Measurements from ENCODE around the gene TSC2.

The TSC2 gene

DNA sequence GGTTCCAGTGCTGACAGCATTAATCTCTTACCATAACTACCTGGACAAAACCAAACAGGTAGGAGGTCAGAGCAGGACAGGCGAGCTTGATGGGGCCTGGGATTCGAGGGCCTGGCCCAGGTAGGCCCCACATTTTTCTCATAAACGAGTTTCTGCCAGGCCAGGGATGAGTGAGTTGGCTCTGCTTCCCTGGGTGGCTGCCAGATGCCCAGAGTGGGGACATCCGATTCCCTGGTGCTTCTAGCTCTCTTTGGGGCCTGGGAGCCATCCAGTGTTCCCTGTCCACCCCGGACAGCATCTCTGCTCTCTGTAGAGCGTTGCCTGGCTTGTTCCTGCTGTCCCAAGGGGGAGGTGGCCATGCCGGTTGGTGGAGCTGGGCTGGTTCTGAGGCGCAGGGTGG lies 25.1 kb downstream of the TSC2 start:
- no peak for DNase-seq

DNA sequence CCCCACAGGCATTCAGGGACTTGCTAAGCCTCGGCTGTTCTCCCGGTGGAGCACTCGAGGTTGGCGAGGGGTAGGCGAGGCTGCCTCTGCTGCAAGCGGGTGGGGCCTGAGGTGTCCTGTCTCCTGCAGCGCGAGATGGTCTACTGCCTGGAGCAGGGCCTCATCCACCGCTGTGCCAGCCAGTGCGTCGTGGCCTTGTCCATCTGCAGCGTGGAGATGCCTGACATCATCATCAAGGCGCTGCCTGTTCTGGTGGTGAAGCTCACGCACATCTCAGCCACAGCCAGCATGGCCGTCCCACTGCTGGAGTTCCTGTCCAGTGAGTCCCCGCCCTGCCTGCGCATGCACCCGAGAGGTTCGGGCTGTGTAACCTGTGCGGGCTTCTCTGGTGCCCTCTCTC lies 26.3 kb downstream of the TSC2 start:
- no peak for DNase-seq

GRCh38 chr16:2075631-2076030 lies 27.8 kb downstream of the TSC2 start:
- no peak for DNase-seq

- no peak for DNase-seq
These were observed 28.5 kb downstream of the TSC2 start for GRCh38 chr16:2076072-2076865.

DNA sequence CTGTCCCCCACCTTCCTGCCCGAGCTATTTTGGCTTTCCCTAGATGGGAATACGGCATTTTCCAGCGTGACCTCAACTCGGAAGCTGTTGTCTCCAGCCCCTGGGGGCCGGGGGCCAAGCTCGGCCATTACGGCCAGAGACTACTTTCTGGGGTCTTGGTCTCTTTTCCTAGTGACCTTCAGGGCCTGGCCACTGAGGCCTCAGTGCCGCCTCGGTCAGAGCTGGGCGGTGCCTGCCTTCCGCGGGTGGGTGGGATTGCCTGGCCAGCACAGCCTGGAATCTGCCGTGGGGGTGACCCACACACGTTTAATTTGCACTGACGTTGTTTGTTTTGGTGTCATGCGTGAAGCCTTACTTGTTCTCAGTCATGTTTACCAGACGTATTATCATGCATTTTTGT lies 29.2 kb downstream of the TSC2 start:
- DNase-seq, result no peak

DNA sequence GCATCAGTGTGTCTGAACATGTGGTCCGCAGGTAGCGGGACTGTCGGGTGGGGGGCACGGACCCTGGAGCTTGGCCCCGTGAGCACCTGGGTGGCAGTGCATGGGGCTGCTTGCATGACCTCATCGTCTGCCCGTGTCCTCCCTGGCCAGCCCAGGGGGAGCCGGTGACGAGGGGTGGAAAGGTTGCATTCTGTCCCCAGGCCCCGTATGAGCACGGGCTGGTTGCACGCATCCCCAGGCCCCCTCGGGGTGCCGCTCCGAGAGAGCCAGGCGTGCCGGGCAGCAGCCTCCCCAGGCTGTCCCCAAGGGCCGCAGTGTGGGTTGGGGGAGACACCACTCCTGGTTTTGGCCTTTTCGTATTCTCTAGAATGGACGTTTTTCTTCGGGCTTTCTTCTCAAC lies 29.9 kb downstream of the TSC2 start:
- no peak for DNase-seq

- no peak for DNase-seq
These were observed 30.3 kb downstream of the TSC2 start for GRCh38 chr16:2078096-2078495.

DNA sequence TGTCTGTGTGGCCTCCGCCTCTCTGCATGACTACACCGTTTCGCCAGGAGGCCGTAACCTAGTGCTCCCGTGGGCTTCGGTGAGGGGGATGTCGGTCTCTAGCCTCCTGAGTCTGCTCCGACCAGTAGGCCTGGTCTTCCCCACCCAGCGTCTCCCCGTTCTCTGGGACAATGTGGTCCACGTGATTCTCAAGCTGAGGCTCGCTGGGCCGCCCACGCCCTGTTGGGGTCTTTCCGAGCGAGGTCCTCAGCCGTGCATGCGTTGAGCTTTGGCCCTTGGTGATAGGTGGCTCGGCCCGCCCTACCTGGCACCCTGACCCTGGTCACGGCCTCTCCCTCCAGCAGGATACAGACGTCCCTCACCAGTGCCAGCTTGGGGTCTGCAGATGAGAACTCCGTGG lies 30.9 kb downstream of the TSC2 start:
- DNase-seq, result no peak

- no peak for DNase-seq
These were observed 31.6 kb downstream of the TSC2 start for GRCh38 chr16:2079311-2079800.

DNA sequence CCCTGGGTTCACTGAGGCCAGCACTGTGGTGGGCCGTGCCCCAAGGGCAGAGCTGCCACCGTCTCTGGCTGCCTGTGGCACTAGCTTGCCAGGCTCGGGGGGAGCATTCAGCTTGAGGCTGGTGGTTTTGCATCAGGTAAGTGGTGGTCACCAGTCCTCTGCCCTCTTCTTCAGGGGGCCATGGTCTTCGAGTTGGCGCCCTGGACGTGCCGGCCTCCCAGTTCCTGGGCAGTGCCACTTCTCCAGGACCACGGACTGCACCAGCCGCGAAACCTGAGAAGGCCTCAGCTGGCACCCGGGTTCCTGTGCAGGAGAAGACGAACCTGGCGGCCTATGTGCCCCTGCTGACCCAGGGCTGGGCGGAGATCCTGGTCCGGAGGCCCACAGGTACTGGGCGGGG lies 32.2 kb downstream of the TSC2 start:
- no peak for DNase-seq

GRCh38 chr16:2081201-2082084 lies 33.7 kb downstream of the TSC2 start:
- DNase-seq, result no peak

GRCh38 chr16:2082171-2082982 lies 34.6 kb downstream of the TSC2 start:
- DNase-seq, result no peak

DNA sequence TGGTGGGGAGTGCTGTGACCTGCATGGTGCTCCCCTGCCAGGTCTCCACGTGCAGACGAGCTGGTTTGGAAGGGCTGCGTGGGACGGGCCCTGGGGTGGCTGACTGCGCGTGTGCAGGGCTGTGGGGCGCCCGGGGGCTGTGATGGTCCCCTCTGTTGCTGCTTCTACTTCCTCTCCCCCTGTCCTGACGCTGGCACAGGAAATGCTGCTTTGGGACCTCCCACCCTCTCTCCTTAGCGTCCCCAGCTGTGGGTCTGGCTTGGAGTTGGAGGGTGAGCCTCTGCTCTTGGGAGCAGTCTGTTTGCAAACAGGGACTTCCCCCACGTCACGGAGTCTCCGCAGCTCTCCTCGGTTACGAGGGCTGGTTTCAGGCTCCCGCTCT lies 35.2 kb downstream of the TSC2 start:
- DNase-seq, result no peak

GRCh38 chr16:2083409-2083808 lies 35.6 kb downstream of the TSC2 start:
- DNase-seq, result no peak

GRCh38 chr16:2083876-2084780 lies 36.3 kb downstream of the TSC2 start:
- no peak for DNase-seq

DNA sequence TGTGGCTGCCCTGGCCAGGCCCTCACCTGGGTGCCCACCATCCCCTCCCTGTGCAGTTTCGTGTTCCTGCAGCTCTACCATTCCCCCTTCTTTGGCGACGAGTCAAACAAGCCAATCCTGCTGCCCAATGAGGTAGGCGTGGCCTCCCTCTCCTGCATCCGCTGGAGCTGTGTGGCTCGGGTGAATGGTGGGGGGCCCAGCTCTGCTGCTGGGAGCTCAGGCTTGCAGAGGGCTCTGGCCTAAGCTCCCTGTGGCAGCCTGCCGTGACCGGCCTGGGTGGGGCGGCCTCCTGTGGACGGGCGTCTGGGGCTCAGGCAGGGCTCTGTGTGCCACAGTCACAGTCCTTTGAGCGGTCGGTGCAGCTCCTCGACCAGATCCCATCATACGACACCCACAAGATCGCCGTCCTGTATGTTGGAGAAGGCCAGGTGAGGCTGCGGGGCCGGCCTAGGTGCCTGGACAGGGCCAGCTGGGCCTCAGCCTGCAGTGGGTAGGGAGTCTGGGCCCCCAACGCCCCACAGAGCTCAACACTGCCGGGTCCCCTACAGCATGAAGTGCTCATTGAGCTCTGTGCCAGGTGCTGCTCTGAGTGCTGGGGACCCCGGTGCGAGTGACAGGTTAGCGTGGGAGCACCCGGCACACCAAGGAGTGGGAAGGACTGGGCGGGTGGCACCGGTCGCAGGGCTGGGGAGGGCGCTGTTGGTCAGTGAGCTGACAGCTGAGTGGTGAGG lies 37.3 kb downstream of the TSC2 start:
- no peak for DNase-seq

DNA sequence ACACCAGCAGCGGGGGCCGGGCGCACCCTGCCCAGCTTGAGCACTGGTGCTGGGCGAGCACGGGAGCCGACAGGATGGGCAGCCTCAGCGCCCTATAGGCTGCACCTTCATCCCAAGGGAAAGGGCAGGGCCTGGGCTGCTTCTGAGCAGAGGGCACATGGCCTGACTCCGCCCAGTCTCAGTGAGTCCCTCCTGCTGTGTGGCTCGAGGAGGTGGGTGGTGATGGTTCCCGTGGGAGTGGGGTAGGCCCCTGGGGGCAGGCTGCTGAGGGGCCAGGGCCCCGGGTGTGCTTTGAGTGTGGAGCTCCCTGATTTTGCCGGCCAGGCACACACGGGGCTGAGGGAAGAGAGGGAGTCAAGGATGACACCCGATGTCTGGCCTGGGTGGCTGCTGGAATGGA lies 37.9 kb downstream of the TSC2 start:
- no peak for DNase-seq

DNA sequence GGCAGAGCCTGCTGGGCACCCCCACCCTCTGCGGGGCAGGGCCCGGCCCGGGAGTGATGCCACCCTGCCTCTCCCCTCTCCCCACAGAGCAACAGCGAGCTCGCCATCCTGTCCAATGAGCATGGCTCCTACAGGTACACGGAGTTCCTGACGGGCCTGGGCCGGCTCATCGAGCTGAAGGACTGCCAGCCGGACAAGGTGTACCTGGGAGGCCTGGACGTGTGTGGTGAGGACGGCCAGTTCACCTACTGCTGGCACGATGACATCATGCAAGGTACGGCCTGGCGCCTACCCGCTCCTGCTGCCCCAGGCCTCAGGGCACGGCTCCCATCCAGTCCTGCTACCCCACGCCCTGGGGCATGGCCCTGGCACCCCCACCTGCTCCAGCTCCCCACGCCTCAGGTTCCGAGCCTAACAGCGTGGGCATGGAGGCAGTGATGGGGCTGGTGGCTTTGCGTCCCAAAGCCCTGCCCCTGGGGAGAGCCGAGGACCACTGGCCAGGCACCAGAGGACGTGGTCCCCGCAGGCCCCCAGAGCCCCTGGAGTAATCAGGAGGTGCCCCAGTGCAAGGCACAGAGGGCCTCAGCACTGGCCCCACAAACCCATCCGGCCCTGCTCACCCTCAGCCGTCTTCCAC lies 38.4 kb downstream of the TSC2 start:
- no peak for DNase-seq

DNA sequence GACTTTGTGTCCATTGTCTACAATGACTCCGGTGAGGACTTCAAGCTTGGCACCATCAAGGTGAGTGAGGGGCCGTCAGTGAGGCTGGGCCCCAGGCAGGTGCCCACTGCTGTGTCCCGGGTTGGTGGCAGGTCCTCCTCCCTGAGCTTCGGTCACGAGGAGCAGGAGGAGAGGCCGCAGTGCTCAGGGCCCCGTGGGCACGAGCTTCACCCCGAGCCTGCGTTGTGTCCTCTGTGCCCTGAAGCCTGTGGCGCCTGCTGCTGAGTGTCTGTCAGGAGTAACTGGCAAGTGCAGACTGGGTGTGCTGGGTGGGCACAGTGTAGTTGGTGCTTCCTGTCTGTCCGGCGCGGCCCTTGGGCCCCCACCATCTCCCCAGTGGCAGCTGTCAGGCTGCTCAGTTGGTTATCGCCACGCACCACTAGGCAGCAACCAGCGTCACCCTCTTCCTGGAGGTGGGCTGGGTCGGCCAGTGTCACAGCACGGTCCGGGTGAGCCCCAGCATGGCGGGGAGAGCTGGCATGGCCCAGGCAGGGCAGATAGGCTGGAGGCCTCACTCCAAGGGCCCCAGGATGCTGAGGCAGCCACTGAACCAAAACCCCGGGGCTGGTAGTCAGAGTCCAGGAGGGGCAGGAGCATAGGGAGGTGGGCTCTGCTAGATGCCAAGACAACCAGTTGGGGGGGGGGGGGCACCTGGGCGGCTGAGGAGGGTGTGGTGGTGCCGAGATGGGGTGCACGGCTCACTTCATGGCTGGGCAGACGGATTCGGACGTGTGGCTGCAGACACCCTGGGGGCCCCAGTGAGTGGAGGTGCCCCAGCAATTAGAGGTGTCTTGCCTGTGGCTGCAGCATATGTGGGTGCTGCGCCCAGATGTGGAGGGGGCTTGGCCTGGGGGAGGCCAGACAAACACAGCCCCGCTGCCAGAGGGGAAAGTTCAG lies 39.3 kb downstream of the TSC2 start:
- no peak for DNase-seq
